ENCODE data around the gene DRC1.
"Not testable (repeated sequence)": the region's sequence is repeated elsewhere in the genome, so short reads cannot be mapped to it uniquely, and the experiment has no call there.

DRC1 gene

DNA sequence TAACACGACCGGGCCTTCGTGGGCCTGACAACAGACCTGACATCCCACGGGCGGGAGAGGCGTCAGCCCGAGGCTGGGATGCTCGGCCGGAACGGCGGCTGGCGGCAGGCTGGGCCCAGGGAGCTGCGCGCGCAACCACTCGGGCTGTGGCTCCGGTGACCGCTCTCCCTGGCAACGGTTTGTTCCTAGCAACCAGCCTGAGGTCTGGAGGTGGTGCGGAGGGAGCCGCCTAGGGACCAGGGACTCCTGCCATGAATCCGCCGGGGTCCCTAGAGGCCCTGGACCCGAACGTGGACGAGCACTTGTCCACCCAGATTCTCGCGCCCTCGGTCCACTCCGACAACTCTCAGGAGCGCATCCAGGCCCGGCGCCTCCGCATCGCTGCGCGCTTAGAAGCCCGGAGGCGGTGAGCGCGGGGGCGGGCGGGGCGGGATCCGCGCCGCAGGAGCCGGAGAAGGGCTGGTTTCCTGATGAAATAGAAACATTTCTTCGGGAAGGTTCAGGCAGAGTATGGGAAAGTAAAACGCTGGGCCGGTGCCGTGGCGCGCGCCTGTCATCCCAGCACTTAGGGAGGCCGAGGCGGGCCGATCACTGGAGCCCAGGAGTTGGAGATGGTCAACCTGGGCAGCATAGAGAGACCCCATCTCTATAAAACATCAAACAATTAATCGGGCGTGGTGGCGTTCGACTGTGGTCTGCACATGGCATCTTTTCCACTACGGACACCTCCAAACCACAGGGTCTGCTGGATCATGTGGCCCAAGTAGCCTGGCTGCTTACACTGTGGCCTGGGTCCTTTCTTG, at the start of gene DRC1:
Gene DRC1, plus strand, starts transcription at position 182 of the 803 bp plus-strand sequence. Its CDS starts 70 bp downstream, at position 252.
- no peak for DNase-seq

DNA sequence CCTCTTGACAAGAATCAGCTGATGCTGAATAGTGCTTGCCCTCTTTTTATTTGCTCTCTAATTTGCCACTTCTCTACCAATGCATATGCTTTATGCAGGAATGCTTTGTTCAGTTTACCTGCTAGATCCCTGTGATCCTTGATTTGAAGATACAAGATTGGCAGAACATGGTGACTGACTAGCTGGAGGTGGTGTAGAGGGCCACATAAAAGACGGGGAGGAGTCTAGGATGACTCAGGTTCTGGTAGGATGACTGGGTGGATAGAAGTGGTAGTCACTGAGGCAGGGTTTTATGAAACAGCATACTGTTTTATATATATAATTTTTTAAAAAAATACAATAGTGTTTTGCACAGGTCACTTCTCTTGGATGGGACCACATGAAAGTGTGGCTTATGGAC, 48.8 kb upstream of the DRC1 start:
- peak; percentile 29 for DNase-seq

DNA sequence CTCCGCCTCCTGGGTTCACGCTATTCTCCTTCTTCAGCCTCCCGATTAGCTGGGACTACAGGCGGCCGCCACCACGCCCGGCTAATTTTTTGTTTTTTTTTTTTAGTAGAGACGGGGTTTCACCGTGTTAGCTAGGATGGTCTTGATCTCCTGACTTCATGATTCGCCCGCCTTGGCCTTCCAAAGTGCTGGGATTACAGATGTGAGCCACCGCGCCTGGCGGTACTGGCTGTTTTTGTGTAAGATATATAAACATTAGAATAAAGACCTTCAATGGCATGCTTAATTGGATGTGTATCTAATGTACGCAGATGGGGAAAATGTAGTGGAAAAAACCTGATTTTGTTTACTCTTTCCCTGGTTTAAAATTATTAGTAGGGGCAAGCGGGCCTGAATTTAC, 47.3 kb upstream of the DRC1 start:
- DNase-seq = not testable (repeated sequence)

DNA sequence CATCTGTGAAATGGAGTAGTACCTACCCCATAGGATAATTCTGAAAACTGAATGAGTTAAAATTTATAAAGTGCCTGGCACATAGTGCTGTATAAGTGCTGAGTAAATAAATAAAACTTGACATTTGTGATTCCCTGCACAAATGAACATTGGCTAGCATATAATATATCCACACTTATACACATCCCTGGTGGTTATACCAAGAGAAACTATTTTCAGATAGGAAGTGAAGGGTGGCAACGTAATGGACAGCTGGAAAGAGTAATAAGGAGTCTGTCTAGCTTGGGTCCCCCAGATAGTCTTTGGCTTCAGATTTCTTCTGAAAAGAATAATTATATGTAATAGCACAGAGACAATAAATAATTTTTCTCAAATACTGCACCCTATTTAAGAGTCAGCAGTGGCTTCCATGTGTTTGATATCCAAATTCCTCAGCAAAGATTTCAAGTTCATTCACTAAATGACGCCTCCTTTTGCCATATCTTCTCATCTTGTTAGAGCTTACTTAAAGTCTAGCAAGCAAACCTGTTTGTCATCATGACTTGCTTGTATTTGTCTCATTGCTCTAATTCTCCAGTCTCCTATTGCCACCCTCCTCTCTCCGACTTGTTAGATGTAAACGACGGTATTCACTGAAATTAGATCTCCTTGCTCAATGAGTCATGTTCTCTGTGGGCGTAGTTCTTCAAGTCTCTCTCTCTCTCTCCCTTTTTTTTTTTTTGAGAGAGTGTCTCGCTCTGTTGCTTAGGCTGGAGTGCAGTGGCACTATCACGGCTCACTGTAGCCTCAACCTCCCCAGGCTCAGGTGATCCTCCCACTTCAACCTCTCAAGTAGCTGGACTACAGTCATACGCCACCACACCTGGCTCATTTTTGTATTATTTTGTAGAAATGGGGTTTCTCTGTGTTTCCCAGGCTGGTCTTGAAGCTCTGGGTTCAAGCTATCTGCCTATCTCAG, 46.4 kb upstream of the DRC1 start:
- DNase-seq = peak; percentile 95

DNA sequence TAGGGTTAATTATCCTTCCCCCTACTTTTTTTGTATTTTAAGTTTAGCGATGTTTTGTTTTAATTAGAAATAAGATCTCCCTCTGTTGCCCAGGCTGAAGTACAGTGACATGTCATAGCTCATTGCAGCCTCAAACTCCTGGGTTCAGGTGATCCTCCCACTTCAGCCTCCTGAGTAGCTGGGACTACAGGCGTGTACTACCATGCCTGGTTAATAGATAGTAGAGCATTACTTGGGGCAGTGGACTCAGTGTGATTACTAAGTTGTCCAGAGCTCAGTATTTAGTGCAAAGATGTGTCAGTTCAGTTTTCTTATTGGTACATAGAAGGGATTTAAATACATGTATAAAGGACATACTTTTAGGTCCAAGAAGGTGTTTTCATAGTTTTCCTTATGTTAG, 45.6 kb upstream of the DRC1 start:
- DNase-seq = no peak

DNA sequence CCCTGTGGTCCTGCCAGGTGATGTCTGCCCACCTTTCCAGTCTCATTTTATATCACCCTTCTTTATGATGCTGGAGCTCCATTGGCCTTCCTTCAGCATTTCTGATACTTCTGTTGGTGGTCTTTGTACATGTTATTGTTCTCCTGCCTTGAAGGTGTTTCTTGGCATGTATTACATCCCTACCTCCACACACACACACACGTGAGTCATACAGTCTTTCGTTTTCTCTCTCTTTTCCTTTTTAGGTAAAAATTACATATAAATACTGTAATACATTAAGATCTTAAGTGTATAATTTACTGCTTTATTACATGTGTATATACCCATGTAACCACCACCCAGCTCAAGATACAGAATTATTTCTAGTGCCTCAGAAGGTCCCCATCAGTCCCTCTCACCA, 44.9 kb upstream of the DRC1 start:
- DNase-seq = no peak

DNA sequence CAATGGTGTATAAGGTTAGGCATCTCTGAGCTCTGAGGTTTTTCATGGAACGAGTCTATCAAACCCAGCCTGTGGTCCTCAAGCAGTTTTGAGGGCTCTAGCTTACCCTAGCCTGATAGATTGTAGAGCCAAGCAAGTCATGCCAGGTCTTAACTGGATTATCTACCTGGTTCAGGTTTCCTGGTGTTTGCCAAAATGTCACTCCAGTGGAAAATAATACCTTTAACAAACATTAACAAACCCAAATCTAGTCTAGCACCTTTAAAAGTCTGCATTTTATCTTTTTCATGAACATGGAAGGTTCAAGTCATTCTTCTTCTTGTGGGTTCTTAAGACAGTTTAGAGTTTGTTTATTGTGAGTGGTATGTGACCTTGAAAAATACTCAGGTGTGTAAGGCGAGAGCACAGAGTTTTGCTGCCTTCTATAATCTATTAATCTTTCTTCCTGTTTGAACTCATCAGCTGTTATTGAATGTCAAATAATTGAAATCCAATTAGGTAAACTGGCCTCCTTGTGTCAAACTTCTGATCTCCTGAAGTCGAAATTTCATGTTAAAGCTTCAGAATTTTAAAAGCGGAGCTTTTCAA, 41.7 kb upstream of the DRC1 start:
- DNase-seq = no peak

DNA sequence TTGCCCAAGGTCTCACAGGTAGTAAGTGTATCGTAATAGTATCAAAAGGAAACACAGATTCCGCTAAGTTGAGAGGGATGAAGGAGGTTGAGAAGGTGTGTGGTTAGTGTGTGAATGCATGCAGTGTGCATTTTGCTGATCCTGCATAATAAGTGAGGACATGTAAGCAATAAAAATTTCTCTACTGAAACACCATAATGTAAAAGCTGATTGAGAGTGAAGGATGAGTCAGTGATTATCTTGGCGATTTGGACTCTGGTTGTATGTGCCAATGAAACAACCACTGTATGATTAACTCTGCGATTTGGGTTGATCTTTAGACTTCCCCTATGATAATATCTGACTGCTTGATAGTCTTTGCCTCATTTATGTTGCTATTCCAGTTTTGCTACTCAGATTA, 38.4 kb upstream of the DRC1 start:
- no peak for DNase-seq

DNA sequence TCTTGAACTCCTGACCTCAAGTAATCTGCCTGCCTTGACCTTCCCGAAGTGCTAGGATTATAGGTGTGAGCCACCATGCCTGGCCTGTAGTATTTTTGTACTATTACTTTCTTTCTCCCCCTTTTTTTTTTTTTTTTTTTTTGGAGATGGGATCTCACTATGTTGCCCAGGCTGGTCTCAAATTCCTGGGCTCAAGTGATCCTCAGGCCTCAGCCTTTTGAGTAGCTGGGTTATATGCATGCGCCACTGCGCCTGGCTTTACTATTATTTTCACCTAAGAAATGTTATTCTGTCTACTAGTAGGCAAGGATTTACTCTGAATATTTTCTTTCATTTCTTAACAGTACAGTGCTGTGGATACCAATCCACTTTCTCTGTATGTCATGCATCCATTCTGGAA, 37.8 kb upstream of the DRC1 start:
- no peak for DNase-seq

DNA sequence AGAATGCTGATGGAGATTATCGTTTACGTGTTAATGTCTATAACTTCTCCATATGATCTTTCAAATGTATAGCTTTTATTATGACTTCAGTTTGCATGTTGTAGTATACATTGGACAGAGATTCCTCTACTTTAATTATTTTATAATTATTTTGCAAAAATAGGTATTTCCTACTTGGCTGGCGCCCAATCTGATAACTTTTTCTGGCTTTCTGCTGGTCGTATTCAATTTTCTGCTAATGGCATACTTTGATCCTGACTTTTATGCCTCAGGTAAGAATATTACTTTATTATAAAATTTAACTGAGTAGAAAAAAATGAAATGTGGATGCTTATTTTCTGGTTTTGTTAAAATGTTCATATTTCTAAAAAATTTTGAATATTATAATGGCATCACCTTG, 37.1 kb upstream of the DRC1 start:
- no peak for DNase-seq

DNA sequence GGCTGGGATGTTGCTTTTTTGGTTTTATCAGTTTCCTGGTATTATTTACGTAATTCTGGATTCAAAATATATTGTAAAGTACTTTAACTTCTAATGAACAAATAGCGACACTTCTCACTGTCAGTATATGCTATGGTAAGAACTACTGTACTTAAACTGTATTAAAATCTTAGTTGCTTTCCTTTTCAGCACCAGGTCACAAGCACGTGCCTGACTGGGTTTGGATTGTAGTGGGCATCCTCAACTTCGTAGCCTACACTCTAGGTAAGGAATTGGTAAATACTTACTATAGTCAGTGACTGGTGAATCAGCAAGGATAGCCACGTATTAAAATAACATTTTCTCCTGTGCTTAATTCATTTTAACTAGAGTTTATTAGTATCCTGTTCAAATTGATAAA, 34.8 kb upstream of the DRC1 start:
- DNase-seq = no peak

DNA sequence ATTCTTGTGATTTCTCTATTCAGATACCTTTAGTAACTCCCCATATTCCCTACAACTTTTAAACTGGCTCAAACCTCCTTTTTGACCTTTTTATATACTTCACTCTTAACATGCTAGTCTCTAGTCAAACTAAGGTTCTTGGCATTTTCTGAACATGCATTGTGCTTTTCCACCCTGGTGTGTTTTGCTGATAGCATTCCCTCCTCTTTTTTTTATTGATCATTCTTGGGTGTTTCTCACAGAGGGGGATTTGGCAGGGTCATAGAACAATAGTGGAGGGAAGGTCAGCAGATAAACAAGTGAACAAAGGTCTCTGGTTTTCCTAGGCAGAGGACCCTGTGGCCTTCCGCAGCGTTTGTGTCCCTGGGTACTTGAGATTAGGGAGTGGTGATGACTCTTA, 32.1 kb upstream of the DRC1 start:
- DNase-seq = not testable (repeated sequence)

DNA sequence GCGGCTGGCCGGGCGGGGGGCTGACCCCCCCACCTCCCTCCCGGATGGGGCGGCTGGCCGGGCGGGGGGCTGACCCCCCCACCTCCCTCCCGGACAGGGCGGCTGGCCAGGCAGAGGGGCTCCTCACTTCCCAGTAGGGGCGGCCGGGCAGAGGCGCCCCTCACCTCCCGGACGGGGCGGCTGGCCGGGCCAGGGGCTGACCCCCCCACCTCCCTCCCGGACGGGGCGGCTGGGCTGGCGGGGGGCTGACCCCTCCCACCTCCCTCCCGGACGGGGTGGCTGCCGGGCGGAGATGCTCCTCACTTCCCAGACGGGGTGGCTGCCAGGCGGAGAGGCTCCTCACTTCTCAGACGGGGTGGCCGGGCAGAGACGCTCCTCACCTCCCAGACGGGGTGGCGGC, 30.8 kb upstream of the DRC1 start:
- DNase-seq = not testable (repeated sequence)

DNA sequence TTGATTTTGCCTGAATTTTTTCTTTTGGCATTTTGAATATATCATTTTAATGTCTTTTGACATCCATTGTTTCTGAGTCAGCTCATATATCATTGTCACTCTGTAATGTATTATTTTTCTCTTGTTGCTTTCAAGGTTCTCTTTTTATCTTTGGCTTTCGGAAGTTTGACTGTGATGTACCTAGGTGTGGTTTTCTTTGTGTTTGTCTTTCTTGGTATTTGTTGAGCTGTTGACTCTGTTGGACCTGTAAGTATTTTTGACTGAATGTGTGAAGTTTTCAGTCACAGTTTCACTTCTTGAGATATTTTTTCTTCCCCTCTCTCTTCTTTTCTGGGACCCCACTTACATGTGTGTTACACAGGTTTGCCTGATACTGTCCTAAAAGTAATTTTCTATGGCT, 24.9 kb upstream of the DRC1 start:
- DNase-seq = no peak

DNA sequence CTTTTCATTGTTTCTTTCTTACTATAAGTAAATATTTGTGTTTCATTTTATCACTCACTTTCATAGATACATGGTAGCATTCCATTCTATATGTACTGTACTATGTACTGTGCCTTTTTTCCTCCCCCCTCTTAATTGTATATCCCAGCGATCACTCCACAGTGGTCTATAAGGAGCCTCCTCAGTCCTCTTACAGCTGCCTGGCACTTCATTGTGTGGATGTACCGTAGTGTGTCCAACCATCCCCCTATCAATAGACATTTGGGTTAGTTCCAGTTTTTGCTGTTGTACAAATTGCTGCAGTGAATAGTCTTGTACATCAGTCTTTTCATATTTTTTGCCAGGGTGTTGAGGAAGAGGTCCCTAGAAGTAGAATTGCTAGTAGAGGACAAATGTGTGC, 21.4 kb upstream of the DRC1 start:
- no peak for DNase-seq

DNA sequence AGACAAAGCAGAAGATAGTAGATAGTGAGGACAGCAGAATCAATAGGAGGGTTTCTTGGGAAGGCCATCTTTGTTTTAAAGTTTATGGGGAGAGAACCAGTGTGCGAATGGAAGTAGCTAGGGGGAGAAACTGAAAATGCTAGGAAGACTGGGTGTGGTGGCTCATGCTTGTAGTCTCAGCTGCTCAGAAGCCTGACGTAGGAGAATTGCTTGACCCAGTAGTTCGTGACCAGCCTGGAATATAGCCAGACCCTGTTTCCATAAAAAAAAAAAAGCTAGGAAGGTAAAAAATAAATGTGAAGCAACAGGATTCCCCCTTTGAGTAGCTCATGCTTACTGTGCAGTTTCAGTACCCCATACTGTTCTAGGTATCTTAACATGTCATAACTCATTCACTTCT, 19.2 kb upstream of the DRC1 start:
- DNase-seq = no peak

DNA sequence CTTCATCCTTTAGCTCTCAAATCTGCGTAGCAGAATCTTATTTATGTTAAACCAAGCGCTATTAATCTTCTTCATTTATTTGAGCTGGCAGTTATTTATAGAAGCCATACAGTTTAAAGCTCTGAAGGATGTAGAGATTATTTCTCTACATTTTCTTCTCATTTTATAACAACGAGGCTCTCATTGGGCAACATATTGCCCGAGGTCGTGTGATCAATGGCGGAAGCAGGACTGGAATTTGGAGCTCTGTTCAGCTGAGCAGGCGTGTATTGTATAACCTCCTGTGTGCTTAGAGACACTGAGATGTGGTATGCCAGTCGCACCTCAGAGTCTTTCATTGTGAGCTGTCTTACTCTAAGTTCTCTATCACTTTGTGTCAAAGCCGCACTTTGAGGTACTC, 17.5 kb upstream of the DRC1 start:
- no peak for DNase-seq

DNA sequence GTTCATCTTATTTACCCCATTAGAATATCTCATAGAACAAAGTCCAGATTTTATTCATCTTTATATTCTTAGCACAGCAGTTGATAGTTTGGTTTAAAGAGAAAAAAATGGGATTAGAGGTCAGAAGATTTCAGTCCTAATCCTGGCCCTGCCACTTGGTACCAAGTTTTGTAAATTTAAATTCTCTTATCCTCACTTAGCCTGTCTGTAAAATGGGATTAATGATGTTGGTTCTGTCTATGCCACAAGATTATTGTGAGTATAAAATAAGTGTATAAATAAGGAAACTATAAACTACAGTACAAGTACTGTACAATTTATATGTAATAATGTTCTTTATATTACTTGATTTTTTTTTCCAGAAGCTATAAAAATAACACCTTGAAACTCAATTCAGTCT, 17.1 kb upstream of the DRC1 start:
- no peak for DNase-seq

DNA sequence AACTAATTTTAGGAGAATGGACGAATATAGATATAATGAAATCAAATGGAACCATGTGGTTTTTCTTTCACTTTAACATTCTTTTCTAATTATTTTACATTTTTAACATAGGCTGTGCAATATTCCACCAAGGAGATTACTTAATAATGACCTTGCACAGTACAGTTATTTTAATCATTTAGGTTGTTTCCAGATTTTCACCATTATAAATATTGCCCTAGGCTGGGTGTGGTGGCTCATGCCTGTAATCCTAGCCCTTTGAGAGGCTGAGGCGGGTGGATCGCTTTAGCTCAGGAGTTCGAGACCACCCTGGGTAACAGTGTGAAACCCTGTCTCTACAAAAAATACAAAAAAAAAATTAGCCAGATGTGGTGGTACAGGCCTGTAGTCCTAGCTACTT, 14.5 kb upstream of the DRC1 start:
- no peak for DNase-seq

DNA sequence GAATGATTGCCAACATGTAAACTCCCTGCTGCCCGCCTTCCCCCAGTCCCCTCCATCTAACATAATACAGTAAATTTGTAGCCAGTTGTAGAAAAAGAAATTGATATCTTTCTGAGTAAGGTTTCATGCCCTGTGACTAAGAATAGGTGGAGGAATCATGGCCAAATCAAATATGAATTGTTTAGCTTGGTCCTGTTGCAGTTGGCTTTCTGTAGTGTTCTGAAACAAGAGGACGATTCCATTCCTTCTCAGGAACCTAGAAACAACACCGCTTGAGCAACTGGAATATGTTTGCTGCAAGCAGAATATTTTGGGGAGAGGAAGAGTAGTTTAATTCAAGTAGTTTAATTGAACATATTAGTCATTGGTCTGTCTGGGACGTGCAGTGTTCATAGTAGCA, 7.0 kb upstream of the DRC1 start:
- DNase-seq = no peak

DNA sequence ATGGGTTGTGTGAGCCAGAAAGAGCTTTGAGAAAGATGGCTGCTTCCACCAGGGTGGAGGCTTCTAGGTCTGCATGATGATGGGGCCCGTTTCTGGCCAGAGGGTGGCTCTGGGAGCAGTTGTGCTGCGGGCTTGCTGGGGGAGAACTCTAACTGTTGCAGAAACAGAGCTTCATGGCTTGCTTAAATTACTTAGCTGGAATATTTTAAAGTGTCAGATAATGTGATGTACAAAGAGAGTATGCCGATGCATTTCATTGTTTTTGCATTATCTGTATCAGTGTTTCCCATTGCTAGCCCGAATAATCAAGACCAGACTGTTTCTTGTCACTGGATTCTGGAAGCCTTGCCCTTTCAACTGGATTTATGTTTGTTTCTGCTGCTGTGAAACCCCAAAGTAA, 6.3 kb upstream of the DRC1 start:
- no peak for DNase-seq

DNA sequence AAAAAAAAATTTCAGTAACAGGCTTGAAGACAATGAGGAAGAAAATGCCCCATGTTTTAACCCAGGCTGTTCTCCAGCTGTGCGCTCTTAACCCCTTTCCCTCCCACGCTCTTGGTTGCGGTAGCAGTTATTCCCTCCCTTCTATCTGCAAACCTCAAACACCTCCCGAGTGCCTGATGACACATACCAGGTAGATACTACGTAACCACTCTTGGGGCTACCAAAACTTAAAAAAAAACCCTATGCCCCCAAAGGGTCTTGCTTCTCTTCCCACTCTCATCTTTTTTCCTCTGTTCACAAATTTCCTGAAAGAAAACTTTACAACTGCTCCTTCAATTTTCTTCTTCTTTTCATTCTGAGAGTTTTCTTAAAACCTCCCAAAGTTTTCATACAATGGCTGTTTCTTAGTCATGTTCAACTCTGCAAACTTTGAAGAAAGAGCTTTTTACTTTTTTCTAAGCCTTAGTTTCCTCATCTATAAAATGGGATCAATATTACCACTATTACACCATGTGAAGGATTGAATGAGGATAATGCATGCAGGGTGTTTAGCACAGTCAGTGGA, 4.9 kb upstream of the DRC1 start:
- peak; percentile 91 for DNase-seq

DNA sequence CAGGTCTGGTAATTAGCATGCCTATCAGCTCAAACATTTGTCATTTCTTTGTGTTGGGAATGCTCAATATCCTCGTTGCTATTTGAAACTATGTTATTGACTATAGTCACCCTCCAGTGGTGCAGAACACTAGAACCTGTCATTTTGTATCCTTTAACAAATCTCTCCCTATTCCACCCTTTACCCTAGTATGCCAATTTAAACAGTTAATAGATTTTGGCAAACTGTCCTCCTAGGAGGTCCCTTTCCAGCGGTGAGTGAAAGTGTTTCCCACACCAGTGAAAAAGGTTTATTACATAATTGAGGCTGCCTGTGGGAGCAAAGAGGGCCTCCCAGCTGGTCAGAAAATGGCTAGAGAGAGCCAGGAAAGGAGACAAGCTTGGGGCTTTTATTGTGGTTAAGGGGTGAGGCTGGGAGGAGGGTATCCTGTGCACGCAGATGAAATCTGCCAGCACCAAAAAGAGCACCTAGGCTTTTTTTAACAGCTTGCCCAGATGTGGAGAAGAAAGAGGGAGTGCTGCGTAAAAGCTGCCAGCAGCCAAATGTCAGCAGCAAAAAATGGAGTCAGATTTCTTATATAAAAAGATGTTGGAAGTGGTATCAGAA, 1.8 kb upstream of the DRC1 start:
- DNase-seq = no peak
